22Rv1 (cell line): ENCODE data around the gene A2M.

Source experiments
- H3K27ac ChIP-seq: fragments of 450-650 bp; 2 replicates; pipeline ENCODE4 v1.5.1; 2017
- ZFX ChIP-seq: fragments of 450-650 bp; IDR thresholded peaks from 2 replicates; pipeline ENCODE4 v1.6.1; 2017; ENCODE audit warnings: antibody characterized with exemption, borderline replicate concordance
- TF ChIP-seq, protein P1 (sequence below): fragments of 450-650 bp; IDR thresholded peaks from 2 replicates; pipeline ENCODE4 v1.5.1; 2017; ENCODE audit warnings: mild to moderate bottlenecking

A2M gene

DNA sequence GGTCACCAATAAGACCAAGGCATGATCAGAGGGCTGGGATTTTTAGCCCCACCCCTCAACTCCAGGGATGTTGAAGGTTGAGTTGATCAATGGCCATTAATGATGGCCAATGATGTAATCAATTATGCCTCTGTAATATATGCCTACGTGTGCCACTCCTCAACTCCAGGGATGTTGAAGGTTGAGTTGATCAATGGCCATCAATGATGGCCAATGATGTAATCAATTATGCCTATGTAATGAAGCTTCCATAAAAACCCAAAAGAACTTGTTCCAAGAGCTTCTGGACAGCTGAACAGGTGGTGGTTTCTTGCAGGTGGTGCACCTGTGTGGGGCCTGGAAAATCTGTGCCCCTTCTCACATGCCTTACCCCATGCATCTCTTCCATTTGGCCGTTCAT, 93.1 kb downstream of the A2M start:
- TF ChIP-seq, protein P1, sequence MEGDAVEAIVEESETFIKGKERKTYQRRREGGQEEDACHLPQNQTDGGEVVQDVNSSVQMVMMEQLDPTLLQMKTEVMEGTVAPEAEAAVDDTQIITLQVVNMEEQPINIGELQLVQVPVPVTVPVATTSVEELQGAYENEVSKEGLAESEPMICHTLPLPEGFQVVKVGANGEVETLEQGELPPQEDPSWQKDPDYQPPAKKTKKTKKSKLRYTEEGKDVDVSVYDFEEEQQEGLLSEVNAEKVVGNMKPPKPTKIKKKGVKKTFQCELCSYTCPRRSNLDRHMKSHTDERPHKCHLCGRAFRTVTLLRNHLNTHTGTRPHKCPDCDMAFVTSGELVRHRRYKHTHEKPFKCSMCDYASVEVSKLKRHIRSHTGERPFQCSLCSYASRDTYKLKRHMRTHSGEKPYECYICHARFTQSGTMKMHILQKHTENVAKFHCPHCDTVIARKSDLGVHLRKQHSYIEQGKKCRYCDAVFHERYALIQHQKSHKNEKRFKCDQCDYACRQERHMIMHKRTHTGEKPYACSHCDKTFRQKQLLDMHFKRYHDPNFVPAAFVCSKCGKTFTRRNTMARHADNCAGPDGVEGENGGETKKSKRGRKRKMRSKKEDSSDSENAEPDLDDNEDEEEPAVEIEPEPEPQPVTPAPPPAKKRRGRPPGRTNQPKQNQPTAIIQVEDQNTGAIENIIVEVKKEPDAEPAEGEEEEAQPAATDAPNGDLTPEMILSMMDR = no peak
- no peak for TF ChIP-seq ZFX
- no peak overlapping the region for H3K27ac ChIP-seq
